ENCODE data around the gene BTBD16. TPM values are rescaled to one million over a fixed set of nuclear protein-coding genes. Genes with fewer than 3 reads are reported as not detected.

Gene BTBD16
- polyA plus RNA-seq, 1 experiment = not detected

- DNase-seq (ENCODE audit: low read depth, low spot score) = no peak
- Histone ChIP-seq H3K27ac (ENCODE audit: low read depth, low read length) (no peak overlapping the region), H3K9me3 (ENCODE audit: control insufficient read depth, insufficient read depth, low read length) (no peaks in the 10 kb centered on the region; the same call in 1 of the 2 replicates), H3K27me3 (ENCODE audit: control insufficient read depth, insufficient read depth, low read length) (peaks cover 11% of the 10 kb centered on the region), H3K4me3 (ENCODE audit: low read depth, low read length) (no peak overlapping the region)
- no peak for TF ChIP-seq CTCF (IDR thresholded peaks at IDR 0.05; ENCODE audit: low read depth, low read length)
- ChIA-PET CTCF (interaction anchor here (1.1 to 1.5 kb wide), 2 partner anchors 33 to 234 kb away, joined by 4 read pairs; no protein-coding TSS in a partner anchor), POLR2A (no interaction called here)
Measured at GRCh38 chr10:122331615-122332446, 60.7 kb downstream of the BTBD16 start.

- ChIA-PET POLR2A (no interaction called here), CTCF (interaction anchor here (1.5 kb wide), 2 partner anchors 10 to 34 kb away, joined by 4 to 5 read pairs; no protein-coding TSS in a partner anchor)
- TF ChIP-seq CTCF (IDR thresholded peaks at IDR 0.05; ENCODE audit: low read depth, low read length) = no peak
- no peak for DNase-seq (ENCODE audit: low read depth, low spot score)
- no peak overlapping the region for H3K27ac ChIP-seq (ENCODE audit: low read depth, low read length)
- H3K4me3 ChIP-seq (ENCODE audit: low read depth, low read length) = no peak overlapping the region
- peaks cover 13% of the 10 kb centered on the region for H3K27me3 ChIP-seq (ENCODE audit: control insufficient read depth, insufficient read depth, low read length)
- no peaks in the 10 kb centered on the region for H3K9me3 ChIP-seq (ENCODE audit: control insufficient read depth, insufficient read depth, low read length)
Measured at GRCh38 chr10:122333037-122333436, 61.9 kb downstream of the BTBD16 start.

- H3K27ac ChIP-seq (ENCODE audit: low read depth, low read length) = no peak overlapping the region
- no peak for TF ChIP-seq CTCF (IDR thresholded peaks at IDR 0.05; ENCODE audit: low read depth, low read length)
- POLR2A ChIA-PET = no interaction called here
- H3K9me3 ChIP-seq (ENCODE audit: control insufficient read depth, insufficient read depth, low read length) = no peaks in the 10 kb centered on the region
- peaks cover 7% of the 10 kb centered on the region for H3K27me3 ChIP-seq (ENCODE audit: control insufficient read depth, insufficient read depth, low read length)
- DNase-seq (ENCODE audit: low read depth, low spot score) = no peak
- no peak overlapping the region for H3K4me3 ChIP-seq (ENCODE audit: low read depth, low read length)
- CTCF ChIA-PET = interaction anchor here (2.0 kb wide), 1 partner anchor 98 kb away, joined by 9 read pairs; no protein-coding TSS in a partner anchor
Measured at GRCh38 chr10:122336332-122336731, 65.2 kb downstream of the BTBD16 start.

GRCh38 chr10:122336961-122337360 lies 65.9 kb downstream of the BTBD16 start:
- no peaks in the 10 kb centered on the region for H3K9me3 ChIP-seq (ENCODE audit: control insufficient read depth, insufficient read depth, low read length)
- CTCF ChIA-PET = no interaction called here
- TF ChIP-seq CTCF (IDR thresholded peaks at IDR 0.05; ENCODE audit: low read depth, low read length) = no peak
- DNase-seq (ENCODE audit: low read depth, low spot score) = no peak
- H3K27ac ChIP-seq (ENCODE audit: low read depth, low read length) = no peak overlapping the region
- H3K27me3 ChIP-seq (ENCODE audit: control insufficient read depth, insufficient read depth, low read length) = peaks cover 7% of the 10 kb centered on the region
- POLR2A ChIA-PET = no interaction called here
- H3K4me3 ChIP-seq (ENCODE audit: low read depth, low read length) = no peak overlapping the region

All from AG04450 (cell line).